ENCODE measurements around the gene DENND10.

Gene DENND10

DNA sequence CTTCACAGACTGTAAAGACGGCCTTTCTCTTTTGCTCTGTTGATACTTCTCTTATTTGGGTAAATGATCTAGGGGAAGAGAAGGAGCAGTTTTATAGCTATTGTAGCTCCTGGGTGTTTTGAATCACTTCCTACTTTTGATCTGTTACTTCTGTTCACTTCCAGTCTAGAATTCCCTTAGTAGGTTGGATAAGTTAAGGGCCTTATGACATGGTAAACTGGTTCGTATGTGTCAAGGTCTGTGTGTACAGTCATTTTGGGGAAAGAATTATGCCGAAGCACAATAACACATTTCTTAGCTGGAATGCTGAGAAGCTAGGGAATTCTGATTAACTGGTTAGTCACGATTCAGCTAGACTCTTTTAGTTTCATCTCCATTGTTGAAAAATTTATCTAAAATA lies 8.1 kb downstream of the DENND10 start:
- DNase-seq (ENCODE audit: extremely low read depth, low read depth) = no peak
- H3K4me3 ChIP-seq (replicated peaks; ENCODE audit: low read depth, low read length) = no peak overlapping the region

GRCh38 chr10:119113751-119114732 lies 10.1 kb downstream of the DENND10 start:
- TF ChIP-seq, protein P1, sequence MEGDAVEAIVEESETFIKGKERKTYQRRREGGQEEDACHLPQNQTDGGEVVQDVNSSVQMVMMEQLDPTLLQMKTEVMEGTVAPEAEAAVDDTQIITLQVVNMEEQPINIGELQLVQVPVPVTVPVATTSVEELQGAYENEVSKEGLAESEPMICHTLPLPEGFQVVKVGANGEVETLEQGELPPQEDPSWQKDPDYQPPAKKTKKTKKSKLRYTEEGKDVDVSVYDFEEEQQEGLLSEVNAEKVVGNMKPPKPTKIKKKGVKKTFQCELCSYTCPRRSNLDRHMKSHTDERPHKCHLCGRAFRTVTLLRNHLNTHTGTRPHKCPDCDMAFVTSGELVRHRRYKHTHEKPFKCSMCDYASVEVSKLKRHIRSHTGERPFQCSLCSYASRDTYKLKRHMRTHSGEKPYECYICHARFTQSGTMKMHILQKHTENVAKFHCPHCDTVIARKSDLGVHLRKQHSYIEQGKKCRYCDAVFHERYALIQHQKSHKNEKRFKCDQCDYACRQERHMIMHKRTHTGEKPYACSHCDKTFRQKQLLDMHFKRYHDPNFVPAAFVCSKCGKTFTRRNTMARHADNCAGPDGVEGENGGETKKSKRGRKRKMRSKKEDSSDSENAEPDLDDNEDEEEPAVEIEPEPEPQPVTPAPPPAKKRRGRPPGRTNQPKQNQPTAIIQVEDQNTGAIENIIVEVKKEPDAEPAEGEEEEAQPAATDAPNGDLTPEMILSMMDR (IDR thresholded peaks at IDR 0.05; ENCODE audit: low read depth, low read length, missing control alignments) = no peak
- no peak overlapping the region for H3K4me3 ChIP-seq (replicated peaks; ENCODE audit: low read depth, low read length)
- DNase-seq (ENCODE audit: extremely low read depth, low read depth) = no peak

More for the DNA sequence above, 8.1 kb downstream of the DENND10 start:
- TF ChIP-seq, protein P1 (IDR thresholded peaks at IDR 0.05; ENCODE audit: low read depth, low read length, missing control alignments) = no peak

DNA sequence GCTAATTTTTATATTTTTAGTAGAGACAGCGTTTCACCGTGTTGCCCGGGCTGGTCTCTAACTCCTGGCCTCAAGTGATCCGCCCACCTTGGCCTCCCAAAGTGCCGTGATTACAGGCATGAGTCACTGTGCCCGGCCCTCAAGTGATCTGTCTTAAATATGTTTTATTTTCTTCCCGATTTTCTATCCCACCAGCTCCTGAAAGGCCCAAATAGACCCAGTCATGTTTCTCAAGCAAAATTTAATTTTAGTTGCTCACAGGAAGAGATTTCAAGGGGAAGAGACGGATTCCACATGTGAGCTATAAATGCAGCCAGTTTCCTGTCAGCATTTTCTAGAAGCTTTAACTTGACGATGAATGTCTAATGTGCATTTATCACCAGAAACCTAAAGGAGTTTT lies 12.0 kb downstream of the DENND10 start:
- H3K4me3 ChIP-seq (replicated peaks; ENCODE audit: low read depth, low read length) = no peak overlapping the region
- TF ChIP-seq, protein P1 (IDR thresholded peaks at IDR 0.05; ENCODE audit: low read depth, low read length, missing control alignments) = no peak
- no peak for DNase-seq (ENCODE audit: extremely low read depth, low read depth)

DNA sequence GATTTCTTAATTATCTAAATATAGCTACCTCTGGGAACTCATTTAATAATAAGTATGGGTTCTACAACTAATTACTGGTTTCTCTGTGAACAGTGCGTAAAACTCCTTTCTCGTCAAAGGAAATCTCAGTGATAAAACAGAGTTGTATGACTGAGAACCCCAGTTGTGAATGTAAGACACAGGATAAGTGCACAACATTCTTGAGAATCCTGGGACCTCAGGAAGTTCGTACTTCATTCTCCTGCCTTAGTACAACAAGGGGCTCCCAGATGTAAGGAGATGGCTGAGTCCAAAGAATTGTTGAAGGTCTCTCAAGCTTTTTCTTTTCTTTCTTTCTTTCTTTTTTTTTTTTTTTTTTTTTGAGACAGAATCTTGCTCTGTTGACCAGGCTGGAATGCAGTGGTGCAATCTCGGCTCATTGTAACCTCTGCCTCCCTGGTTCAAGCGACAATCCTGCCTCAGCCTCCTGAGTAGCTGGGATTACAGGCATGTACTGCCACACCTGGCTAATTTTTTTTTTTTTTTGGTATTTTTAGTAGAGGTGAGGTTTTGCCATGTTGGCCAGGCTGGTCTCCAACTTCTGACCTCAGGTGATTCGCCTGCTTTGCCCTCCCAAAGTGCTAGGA lies 12.5 kb downstream of the DENND10 start:
- TF ChIP-seq, protein P1 (IDR thresholded peaks at IDR 0.05; ENCODE audit: low read depth, low read length, missing control alignments) = no peak
- H3K4me3 ChIP-seq (replicated peaks; ENCODE audit: low read depth, low read length) = no peak overlapping the region
- DNase-seq (ENCODE audit: extremely low read depth, low read depth) = no peak

DNA sequence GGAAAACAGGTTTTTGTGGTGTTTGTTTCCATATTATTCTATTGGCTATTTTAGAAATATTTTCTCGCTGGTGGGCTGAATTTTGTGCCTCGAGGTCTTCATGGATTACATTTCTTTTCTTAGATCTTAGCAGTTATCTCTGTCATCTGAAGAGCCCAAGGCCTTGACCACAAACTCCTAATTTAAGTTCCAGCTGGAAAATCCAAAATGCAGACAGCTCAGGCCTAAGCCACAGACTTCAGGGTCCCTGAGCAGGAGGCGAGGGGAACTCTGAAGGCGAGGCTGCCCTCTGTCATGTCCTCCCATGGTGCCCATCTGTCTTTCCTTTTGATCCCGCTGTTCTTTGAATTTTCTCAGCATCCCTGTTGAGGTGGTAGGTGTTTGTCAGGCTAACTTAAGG lies 14.3 kb downstream of the DENND10 start:
- no peak overlapping the region for H3K4me3 ChIP-seq (replicated peaks; ENCODE audit: low read depth, low read length)
- no peak for DNase-seq (ENCODE audit: extremely low read depth, low read depth)
- TF ChIP-seq, protein P1 (IDR thresholded peaks at IDR 0.05; ENCODE audit: low read depth, low read length, missing control alignments) = no peak

DNA sequence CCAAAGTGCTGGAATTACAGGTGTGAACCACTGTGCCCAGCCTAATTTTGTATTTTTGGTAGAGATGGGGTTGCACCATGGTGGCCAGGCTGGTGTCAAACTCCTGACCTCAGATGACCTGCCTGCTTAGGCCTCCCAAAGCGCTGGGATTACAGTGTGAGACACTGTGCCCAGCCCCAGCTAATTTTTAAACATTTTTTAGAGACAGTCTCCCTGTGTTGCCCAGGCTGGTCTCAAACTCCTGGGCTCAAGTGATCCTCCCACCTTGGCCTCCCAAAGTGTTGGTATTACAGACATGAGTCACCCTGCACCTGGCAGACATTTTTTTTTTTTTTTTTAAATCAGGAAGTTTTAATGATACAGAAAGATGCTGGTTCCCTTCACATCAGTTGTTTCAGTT lies 15.5 kb downstream of the DENND10 start:
- no peak overlapping the region for H3K4me3 ChIP-seq (replicated peaks; ENCODE audit: low read depth, low read length)
- no peak for DNase-seq (ENCODE audit: extremely low read depth, low read depth)
- TF ChIP-seq, protein P1 (IDR thresholded peaks at IDR 0.05; ENCODE audit: low read depth, low read length, missing control alignments) = no peak
